Mucosa of rectum (tissue), 2 donors: ENCODE measurements around the gene HBA1.
A peak's percentile ranks its signal among the peaks of the same experiment; 100 is the strongest.
"Not testable (repeated sequence)": the region's sequence is repeated elsewhere in the genome, so short reads cannot be mapped to it uniquely, and the experiment has no call there.

Experiments
- H3K27ac ChIP-seq, 2 donors: one replicate each; pipeline ENCODE4 v1.7.0; 2013; ENCODE audit warnings: inconsistent platforms in 2 of 2, low read depth in 2 of 2, low read length in 2 of 2
- H3K27me3 ChIP-seq, 2 donors: one replicate each; pipeline ENCODE4 v1.7.0; 2013; ENCODE audit warnings: low read length in 2 of 2; ENCODE audit not compliant: control insufficient read depth in 2 of 2, insufficient read depth in 2 of 2
- H3K36me3 ChIP-seq, 2 donors: one replicate each; pipeline ENCODE4 v1.7.0; 2013; ENCODE audit warnings: low read length in 2 of 2; ENCODE audit not compliant: control insufficient read depth in 2 of 2, insufficient read depth in 2 of 2
- H3K4me1 ChIP-seq, 2 donors: one replicate each; pipeline ENCODE4 v1.7.0; 2013; ENCODE audit warnings: low read length in 2 of 2, mild to moderate bottlenecking in 1 of 2; ENCODE audit not compliant: control insufficient read depth in 2 of 2, insufficient read depth in 2 of 2
- H3K4me3 ChIP-seq, 2 donors: one replicate each; pipeline ENCODE4 v1.7.0; 2013; ENCODE audit warnings: low read length in 2 of 2
- H3K9ac ChIP-seq, 2 donors: one replicate each; pipeline ENCODE4 v1.7.0; 2013; ENCODE audit warnings: low read length in 2 of 2, low read depth in 1 of 2, mild to moderate bottlenecking in 1 of 2
- H3K9me3 ChIP-seq, 2 donors: one replicate each; pipeline ENCODE4 v1.7.0; 2013; ENCODE audit warnings: low read length in 2 of 2; ENCODE audit not compliant: control insufficient read depth in 2 of 2
- donor health status: healthy.
- donor health status: Normal muscosa, but diverticular disease.

HBA1 gene

DNA sequence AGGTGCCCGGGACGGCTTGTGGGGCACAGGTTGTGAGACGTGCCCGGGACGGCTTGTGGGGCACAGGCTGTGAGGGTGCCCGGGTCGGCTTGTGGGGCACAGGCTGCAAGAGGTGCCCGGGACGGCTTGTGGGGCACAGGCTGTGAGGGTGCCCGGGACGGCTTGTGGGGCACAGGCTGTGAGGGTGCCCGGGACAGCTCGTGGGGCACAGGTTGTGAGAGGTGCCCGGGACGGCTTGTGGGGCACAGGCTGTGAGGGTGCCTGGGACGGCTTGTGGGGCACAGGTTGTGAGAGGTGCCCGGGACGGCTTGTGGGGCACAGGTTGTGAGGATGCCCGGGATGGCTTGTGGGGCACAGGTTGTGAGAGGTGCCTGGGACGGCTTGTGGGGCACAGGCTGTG is 16.2 kb upstream of the HBA1 start:
- H3K4me3 ChIP-seq, H3K36me3 ChIP-seq, H3K27me3 ChIP-seq, H3K4me1 ChIP-seq, H3K27ac ChIP-seq, H3K9me3 ChIP-seq, H3K9ac ChIP-seq: not testable (repeated sequence)

DNA sequence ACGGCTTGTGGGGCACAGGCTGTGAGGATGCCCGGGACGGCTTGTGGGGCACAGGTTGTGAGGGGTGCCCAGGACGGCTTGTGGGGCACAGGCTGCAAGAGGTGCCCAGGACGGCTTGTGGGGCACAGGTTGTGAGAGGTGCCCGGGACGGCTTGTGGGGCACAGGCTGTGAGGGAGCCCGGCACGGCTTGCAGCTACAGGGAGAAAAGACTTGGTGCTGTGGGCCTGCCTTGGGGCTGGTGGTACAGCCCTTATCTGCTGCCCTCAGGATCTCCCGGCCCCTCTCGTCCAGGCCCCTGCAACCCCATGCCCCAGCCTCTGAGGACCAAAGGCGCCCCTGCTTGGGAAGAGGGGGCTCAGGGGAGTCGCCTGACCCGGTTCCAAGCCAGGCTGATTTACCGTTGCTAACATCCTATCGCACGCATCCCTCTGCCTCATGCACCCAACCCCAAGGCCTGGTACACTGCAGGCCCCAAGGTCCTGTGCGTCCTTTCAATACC is 15.7 kb upstream of the HBA1 start:
- peaks cover 0 to 2% of the 10 kb centered on the region in 2 donors for H3K4me1 ChIP-seq
- H3K9me3 ChIP-seq = no peaks in the 10 kb centered on the region
- no peak overlapping the region for H3K27ac ChIP-seq
- no peaks in the 10 kb centered on the region for H3K36me3 ChIP-seq
- no peak overlapping the region for H3K9ac ChIP-seq
- peaks cover 7 to 13% of the 10 kb centered on the region in 2 donors for H3K27me3 ChIP-seq
- H3K4me3 ChIP-seq = no peak overlapping the region

DNA sequence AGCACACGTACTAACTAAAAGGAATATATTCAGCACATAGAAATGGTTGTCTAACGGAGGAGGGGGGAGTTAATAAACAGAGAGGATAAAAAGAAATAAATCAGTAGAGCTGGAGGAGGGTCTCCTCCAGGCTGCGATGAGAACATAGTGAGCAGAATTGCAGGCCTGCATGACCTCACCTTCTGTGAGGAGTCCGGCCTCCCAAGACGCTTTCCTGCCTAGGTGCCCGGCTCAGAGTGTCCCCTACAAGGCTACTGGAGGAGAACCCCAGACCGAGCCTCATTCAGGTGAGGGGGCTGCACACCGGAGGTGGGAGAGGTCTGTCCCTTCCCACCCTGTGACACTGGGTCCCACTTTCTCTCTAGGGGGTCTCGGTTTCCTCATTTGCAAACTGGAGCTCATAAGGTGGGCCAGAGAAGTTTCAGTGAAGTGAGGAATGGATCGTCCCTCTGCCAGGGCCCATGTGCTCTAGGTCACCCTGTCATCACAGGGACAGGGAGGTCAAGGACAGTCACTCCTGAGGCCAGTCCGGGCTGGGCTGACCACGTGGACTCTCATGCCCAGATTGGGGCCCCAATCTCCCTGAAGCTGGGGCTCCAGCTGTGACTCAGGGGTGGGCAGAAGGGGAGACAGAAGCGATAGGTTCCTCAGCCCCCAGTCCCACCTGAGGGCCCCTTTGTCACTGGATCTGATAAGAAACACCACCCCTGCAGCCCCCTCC is 14.0 kb upstream of the HBA1 start:
- Histone ChIP-seq H3K4me3 (no peak overlapping the region), H3K27ac (no peak overlapping the region), H3K4me1 (peaks cover 0 to 2% of the 10 kb centered on the region in 2 donors), H3K9me3 (no peaks in the 10 kb centered on the region), H3K36me3 (no peaks in the 10 kb centered on the region), H3K27me3 (peaks cover 18 to 29% of the 10 kb centered on the region in 2 donors), H3K9ac (no peak overlapping the region)

DNA sequence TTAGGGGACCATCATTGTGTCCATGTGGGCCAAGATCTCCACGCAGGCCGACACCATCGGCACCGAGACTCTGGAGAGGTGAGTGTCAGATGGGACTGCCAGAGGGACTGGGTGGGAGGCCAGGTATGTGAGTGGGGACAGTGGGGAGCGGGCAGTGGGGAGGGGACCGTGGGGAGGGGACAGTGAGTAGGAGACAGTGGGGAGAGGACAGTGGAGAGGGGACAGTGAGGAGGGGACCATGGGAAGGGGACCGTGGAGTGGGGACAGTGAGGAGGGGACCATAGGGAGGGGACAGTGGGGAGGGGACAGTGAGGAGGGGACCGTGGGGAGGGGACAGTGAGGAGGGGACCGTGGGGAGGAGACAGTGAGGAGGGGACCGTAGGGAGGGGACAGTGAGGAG is 13.3 kb upstream of the HBA1 start:
- not testable (repeated sequence) for H3K27ac ChIP-seq, H3K9ac ChIP-seq, H3K4me1 ChIP-seq, H3K4me3 ChIP-seq, H3K9me3 ChIP-seq, H3K36me3 ChIP-seq
- peaks cover 24 to 36% of the 10 kb centered on the region in 2 donors for H3K27me3 ChIP-seq

DNA sequence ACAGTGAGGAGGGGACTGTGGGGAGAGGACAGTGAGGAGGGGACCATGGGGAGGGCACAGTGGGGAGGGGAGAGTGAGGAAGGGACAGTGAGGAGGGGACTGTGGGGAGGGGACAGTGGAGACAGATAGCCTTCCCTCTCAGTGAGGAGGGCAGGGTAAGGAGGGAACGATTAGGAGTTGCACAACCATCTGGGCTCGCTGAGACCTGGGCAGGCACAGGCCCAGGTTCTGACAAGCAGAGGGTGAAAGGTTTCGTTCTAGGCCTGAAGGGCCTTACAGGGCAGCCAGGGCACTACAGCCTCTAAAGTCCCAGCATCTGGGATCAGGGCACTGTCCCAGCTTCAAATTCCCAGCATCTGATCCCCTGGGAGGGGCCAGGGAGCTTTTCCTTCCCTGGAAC is 12.8 kb upstream of the HBA1 start:
- H3K4me1 ChIP-seq, H3K9me3 ChIP-seq, H3K4me3 ChIP-seq, H3K9ac ChIP-seq, H3K36me3 ChIP-seq, H3K27ac ChIP-seq: not testable (repeated sequence)
- peaks cover 29 to 41% of the 10 kb centered on the region in 2 donors for H3K27me3 ChIP-seq

DNA sequence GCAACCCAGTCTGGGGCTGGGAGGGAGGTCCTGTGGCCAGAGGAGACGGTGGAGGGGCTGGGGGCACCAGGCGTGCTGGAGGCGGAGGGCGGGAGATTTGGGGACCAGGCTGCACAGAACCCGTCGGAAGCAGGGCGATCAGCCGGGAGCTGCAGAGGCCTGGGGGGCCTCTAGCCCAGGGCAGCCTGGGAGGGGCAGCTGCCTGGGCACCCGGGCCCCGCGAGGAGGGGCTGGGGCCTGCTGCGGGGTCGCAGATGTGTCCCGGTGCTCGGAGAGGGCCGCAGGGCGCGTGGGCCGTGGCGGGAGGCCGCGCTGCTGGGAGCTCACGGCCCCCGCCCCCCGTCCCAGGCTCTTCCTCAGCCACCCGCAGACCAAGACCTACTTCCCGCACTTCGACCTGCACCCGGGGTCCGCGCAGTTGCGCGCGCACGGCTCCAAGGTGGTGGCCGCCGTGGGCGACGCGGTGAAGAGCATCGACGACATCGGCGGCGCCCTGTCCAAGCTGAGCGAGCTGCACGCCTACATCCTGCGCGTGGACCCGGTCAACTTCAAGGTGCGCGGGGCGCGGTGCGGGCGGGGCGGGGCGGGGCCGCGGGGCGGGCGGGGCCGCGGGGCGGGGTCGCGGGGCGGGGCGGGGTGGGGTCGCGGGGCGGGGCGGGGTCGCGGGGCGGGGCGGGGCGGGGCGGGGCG is 12.2 kb upstream of the HBA1 start:
- not testable (repeated sequence) for H3K4me3 ChIP-seq, H3K4me1 ChIP-seq, H3K9me3 ChIP-seq, H3K9ac ChIP-seq, H3K27ac ChIP-seq, H3K36me3 ChIP-seq
- H3K27me3 ChIP-seq = peaks cover 35 to 44% of the 10 kb centered on the region in 2 donors

DNA sequence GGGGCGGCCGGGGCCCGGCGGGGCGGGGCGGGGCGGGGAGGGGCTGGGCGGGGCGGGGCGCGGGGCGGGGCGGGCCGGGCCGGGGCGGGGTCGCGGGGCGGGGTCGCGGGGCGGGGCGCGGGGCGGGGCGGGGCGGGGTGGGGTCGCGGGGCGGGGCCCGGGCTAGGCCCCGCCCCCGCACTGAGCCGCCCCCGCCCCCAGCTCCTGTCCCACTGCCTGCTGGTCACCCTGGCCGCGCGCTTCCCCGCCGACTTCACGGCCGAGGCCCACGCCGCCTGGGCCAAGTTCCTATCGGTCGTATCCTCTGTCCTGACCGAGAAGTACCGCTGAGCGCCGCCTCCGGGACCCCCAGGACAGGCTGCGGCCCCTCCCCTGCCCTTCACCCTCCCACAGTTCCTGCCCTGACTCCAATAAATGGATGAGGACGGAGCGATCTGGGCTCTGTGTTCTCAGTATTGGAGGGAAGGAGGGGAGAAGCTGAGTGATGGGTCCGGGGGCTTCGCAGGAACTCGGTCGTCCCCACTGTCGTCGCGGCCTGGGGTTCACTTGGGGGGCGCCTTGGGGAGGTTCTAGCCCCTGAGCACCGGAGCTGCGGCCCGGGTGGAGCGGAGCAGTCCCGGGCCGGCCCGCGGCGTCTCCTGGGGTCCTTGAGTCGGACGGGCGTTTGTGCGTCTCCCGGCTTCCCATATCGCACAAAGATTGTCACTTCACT is 11.5 kb upstream of the HBA1 start:
- H3K36me3 ChIP-seq = no peaks in the 10 kb centered on the region
- no peak overlapping the region for H3K27ac ChIP-seq
- H3K4me3 ChIP-seq = peak overlapping the region in 1 of 2 donors; percentile 7
- no peaks in the 10 kb centered on the region for H3K9me3 ChIP-seq
- H3K4me1 ChIP-seq = peaks cover 0 to 2% of the 10 kb centered on the region in 2 donors
- no peak overlapping the region for H3K9ac ChIP-seq
- peaks cover 36 to 44% of the 10 kb centered on the region in 2 donors for H3K27me3 ChIP-seq

DNA sequence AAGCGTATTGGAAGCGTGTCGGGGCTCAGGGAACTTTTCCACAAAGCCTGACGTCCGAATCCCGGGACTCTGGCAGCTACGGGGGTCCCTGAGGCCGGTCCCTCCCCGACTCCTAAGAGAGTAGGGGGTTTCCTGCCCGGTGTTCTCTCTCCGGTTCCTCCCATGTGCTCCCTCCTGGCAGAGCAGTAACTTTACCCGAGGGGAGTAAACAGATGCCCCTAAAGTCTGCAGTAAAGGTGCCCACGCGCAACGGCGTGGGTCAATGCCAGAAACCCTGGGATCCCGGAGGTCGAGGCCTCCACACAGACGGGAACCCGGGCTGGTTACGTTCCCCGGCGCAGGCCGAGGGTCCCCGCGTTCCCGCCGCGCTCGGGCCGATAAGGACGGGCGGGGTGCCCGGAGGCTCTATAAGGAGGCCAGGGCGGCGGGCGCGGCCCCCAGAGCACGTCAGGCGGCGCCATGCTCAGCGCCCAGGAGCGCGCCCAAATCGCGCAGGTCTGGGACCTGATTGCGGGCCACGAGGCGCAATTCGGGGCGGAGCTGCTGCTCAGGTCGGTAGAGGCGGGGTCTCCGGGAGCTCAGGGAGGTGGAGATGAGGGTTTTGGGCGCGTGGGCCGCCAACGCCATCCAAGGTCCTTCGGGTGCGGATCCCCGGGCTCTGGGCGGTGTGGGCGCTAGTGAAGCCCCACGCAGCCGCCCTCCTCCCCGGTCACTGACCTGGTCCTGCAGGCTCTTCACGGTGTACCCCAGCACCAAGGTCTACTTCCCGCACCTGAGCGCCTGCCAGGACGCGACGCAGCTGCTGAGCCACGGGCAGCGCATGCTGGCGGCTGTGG is 10.7 kb upstream of the HBA1 start, which contains the start of gene HBM:
HBM (plus strand) TSS at position 440 of the 836 bp plus-strand sequence; CDS start at position 460, 20 bp downstream.
- H3K9me3 ChIP-seq = no peaks in the 10 kb centered on the region
- peaks cover 36 to 44% of the 10 kb centered on the region in 2 donors for H3K27me3 ChIP-seq
- H3K36me3 ChIP-seq = no peaks in the 10 kb centered on the region
- peak within 1 kb of the TSS in 1 of 2 donors; percentile 7 for H3K4me3 ChIP-seq
- no peak within 1 kb of the TSS for H3K27ac ChIP-seq
- H3K4me1 ChIP-seq = peaks cover 0 to 2% of the 10 kb centered on the region in 2 donors
- no peak within 1 kb of the TSS for H3K9ac ChIP-seq

DNA sequence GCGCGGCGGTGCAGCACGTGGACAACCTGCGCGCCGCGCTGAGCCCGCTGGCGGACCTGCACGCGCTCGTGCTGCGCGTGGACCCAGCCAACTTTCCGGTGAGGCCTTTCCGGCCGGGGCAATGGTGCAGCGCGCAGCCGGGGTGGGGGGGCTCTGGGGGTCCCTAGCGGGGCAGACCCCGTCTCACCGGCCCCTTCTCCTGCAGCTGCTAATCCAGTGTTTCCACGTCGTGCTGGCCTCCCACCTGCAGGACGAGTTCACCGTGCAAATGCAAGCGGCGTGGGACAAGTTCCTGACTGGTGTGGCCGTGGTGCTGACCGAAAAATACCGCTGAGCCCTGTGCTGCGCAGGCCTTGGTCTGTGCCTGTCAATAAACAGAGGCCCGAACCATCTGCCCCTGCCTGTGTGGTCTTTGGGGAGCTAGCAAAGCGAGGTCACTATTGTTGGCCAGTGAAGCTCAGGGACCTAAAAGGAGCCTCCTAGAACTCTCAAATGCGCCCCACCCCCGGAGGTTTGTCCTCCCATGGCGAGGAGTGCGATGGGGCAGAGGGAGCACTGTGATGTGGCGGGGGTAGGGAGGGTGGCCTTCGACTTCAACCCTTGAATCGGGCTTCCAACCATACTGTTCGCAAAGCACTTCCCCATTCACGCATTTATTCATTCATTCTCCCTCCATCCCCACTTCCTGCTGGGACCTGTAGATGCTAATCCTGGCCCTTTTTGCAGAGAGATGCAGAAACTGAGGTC is 9.9 kb upstream of the HBA1 start:
- Histone ChIP-seq H3K4me1 (peaks cover 0 to 2% of the 10 kb centered on the region in 2 donors), H3K9me3 (no peaks in the 10 kb centered on the region), H3K9ac (no peak overlapping the region), H3K4me3 (no peak overlapping the region), H3K36me3 (no peaks in the 10 kb centered on the region), H3K27me3 (peaks cover 36 to 44% of the 10 kb centered on the region in 2 donors), H3K27ac (no peak overlapping the region)
